ENCODE data around the gene SLC37A1.

SLC37A1 gene

GRCh38 chr21:42472521-42472920 lies 41.1 kb upstream of the SLC37A1 start:
- Histone ChIP-seq H3K36me3 (replicated peaks) (no peaks in the 10 kb centered on the region), H3K27ac (no peak overlapping the region), H3K27me3 (replicated peaks) (no peaks in the 10 kb centered on the region), H3K4me3 (ENCODE audit: low read depth, low read length) (no peak overlapping the region)
- no peak for DNase-seq
- in situ Hi-C loops (cut with HindIII; ENCODE audit: low pct_ligation_motif_present, low sequenced_read_pairs): no loop called here
- TF ChIP-seq CTCF (IDR thresholded peaks at IDR 0.05; ENCODE audit: low read depth, low read length, missing control alignments): no peak

GRCh38 chr21:42473498-42474042 lies 40.1 kb upstream of the SLC37A1 start:
- DNase-seq: no peak
- in situ Hi-C loops (cut with HindIII; ENCODE audit: low pct_ligation_motif_present, low sequenced_read_pairs): no loop called here
- Histone ChIP-seq H3K27ac (no peak overlapping the region), H3K4me3 (ENCODE audit: low read depth, low read length) (no peak overlapping the region), H3K36me3 (replicated peaks) (no peaks in the 10 kb centered on the region), H3K27me3 (replicated peaks) (no peaks in the 10 kb centered on the region)
- no peak for TF ChIP-seq CTCF (IDR thresholded peaks at IDR 0.05; ENCODE audit: low read depth, low read length, missing control alignments)

GRCh38 chr21:42474043-42474831 lies 39.4 kb upstream of the SLC37A1 start:
- no peak overlapping the region for H3K4me3 ChIP-seq (ENCODE audit: low read depth, low read length)
- TF ChIP-seq CTCF (IDR thresholded peaks at IDR 0.05; ENCODE audit: low read depth, low read length, missing control alignments): no peak
- H3K36me3 ChIP-seq (replicated peaks): no peaks in the 10 kb centered on the region
- in situ Hi-C loops (cut with HindIII; ENCODE audit: low pct_ligation_motif_present, low sequenced_read_pairs): no loop called here
- no peak for DNase-seq
- H3K27me3 ChIP-seq (replicated peaks): no peaks in the 10 kb centered on the region
- no peak overlapping the region for H3K27ac ChIP-seq

- no peak for DNase-seq
- no peaks in the 10 kb centered on the region for H3K27me3 ChIP-seq (replicated peaks)
- in situ Hi-C loops (cut with HindIII; ENCODE audit: low pct_ligation_motif_present, low sequenced_read_pairs): no loop called here
- H3K27ac ChIP-seq: no peak overlapping the region
- H3K4me3 ChIP-seq (ENCODE audit: low read depth, low read length): no peak overlapping the region
- H3K36me3 ChIP-seq (replicated peaks): no peaks in the 10 kb centered on the region
- TF ChIP-seq CTCF (IDR thresholded peaks at IDR 0.05; ENCODE audit: low read depth, low read length, missing control alignments): no peak
Measured at GRCh38 chr21:42475036-42475435, 38.6 kb upstream of the SLC37A1 start.

GRCh38 chr21:42475526-42476387 lies 37.9 kb upstream of the SLC37A1 start:
- Histone ChIP-seq H3K27me3 (replicated peaks) (no peaks in the 10 kb centered on the region), H3K4me3 (ENCODE audit: low read depth, low read length) (no peak overlapping the region), H3K27ac (no peak overlapping the region), H3K36me3 (replicated peaks) (no peaks in the 10 kb centered on the region)
- no peak for DNase-seq
- in situ Hi-C loops (cut with HindIII; ENCODE audit: low pct_ligation_motif_present, low sequenced_read_pairs): no loop called here
- no peak for TF ChIP-seq CTCF (IDR thresholded peaks at IDR 0.05; ENCODE audit: low read depth, low read length, missing control alignments)

Measured in brain microvascular endothelial cell (primary cell).